Ecto neural progenitor cell (in vitro differentiated cells): ENCODE results near the gene MSANTD4.
"Not testable (repeated sequence)": the region's sequence is repeated elsewhere in the genome, so short reads cannot be mapped to it uniquely, and the experiment has no call there.

Experiments used
- DNase-seq: peaks from one replicate; pipeline ENCODE4 v3.0.0-alpha.2; 2018; ENCODE audit warnings: low spot score

The MSANTD4 gene

GRCh38 chr11:106014035-106014434 is 8.0 kb downstream of the MSANTD4 start:
- DNase-seq: no peak

DNA sequence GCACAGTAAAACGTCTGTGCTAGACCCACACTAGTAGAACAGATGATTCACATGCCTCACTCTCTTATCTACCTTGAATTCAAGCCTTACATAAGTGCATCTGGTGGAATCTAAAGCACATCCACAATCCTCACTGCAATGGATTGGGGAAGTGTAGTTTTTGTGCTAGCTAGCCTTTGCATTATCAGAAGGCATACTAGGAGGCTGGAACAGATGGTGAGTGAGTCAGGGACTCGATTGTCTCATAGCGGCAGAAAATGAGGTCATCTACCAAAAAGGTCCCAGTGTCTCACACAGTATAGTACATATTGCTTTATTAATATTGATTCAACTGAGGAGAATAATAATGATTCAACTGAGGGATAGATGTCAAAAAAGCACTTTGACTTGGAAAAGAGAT is 9.3 kb downstream of the MSANTD4 start:
- DNase-seq: no peak

DNA sequence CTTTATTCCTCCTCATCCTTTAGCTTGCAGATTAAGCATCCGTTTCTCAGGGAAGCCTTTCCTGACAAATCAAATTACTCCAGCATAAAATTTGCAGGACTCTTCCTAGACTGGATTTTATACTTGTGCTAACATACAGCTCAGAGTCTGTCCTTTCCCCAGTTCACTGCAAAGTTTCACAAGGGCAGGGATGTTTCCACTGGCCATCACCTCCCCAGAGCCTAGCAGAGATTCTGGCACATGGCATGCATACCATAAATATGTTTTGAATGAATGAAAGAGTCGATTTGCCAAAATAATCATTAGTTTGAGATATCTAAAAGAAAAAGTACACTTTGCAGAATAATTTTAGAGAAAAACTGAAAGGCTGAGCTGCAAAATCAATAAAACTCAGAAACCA is 10.6 kb downstream of the MSANTD4 start:
- DNase-seq: no peak

DNA sequence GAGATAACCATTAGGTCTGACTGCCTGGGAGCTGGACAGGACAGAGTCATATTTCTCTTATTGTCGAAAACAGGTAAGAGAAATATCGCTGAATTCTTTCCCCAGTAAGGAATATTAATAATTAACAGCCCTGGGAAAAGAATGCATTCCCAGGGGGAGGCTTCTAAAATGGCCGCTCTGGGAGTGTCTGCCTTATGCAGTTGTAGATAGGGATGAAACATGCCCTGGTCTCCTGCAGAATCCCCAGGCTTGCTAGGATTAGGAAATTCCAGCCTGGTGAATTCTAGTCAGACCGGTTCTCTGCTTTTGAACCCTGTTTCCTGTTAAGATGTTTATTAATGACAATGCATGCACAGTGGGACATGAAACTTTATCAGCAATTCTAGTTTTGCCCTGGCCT is 18.9 kb downstream of the MSANTD4 start:
- not testable (repeated sequence) for DNase-seq

DNA sequence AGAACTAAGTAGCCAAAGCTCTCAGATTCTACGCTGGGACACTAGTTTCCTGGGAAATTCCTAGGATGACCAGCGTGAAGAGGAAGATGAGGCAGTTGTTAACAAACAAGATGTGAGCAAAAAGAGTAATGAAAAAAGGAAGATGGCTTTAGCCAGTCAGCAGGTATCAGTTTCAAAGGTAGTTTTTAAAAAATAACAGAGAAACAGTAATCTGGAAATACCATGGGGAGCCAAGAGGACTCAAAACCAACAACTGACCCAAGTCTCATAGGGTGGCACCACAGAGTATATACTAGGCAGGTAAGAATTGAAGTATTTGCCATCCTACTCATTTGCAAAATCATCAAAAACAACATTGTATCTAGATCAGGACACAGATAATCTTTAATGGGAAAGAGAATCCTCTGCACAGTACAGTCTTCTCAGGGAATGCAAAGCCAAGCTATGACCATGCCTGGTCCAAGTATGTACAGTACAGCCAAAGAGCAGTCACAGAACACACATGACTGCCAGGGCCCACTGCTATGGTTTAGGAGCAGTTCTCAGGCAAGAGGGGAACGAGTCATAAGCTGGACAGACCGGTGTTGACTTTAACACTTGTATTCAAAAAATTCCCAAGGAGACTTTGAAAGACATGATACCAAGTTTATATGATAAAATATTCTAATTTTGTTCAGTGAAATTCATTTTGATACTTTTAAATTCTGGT is 20.6 kb downstream of the MSANTD4 start:
- DNase-seq: no peak

GRCh38 chr11:105991888-105992287 is 30.2 kb downstream of the MSANTD4 start:
- no peak for DNase-seq

DNA sequence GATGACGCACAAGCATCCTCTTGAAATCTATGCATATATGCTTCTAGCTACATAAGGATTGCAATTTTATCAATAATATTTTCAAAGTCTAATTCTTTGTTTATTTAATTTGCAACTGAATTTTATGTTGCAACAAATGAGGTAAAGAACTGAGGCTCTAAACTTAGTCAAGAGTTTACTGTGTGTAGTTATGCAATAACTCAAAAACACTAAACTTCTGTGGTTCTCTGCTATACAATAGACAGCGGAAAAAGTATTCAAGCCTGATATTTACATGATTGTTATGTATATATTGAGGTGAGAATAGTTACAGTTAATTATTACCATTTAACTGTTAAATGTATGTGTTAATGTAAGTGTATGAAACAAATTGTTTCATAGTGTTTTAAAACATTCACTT is 32.9 kb downstream of the MSANTD4 start:
- DNase-seq: no peak

GRCh38 chr11:105988197-105988596 is 33.8 kb downstream of the MSANTD4 start:
- no peak for DNase-seq

DNA sequence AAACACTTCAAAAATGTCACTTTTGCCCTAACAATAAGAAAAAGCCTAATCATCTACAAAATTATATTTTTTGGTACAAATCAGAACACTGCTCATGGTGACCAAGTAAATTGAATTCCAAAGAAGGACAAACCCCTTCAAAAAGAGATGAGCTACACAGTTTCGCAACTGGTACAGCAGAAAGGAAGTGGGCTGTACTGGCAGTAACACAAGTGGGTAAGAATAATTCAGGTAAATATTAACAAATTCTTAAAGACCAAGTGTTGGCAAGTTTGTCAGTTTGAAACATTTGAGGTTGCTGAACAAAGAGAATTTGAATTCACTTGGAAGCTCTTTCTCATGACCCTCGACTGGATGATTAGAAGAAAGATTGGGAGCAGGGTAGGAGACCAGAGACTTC is 35.5 kb downstream of the MSANTD4 start:
- DNase-seq: no peak

GRCh38 chr11:105979997-105980703 is 41.9 kb downstream of the MSANTD4 start:
- no peak for DNase-seq

GRCh38 chr11:105975128-105975527 is 46.9 kb downstream of the MSANTD4 start:
- DNase-seq: no peak

- DNase-seq: no peak
Observed at GRCh38 chr11:105969756-105970155, 52.3 kb downstream of the MSANTD4 start.

DNA sequence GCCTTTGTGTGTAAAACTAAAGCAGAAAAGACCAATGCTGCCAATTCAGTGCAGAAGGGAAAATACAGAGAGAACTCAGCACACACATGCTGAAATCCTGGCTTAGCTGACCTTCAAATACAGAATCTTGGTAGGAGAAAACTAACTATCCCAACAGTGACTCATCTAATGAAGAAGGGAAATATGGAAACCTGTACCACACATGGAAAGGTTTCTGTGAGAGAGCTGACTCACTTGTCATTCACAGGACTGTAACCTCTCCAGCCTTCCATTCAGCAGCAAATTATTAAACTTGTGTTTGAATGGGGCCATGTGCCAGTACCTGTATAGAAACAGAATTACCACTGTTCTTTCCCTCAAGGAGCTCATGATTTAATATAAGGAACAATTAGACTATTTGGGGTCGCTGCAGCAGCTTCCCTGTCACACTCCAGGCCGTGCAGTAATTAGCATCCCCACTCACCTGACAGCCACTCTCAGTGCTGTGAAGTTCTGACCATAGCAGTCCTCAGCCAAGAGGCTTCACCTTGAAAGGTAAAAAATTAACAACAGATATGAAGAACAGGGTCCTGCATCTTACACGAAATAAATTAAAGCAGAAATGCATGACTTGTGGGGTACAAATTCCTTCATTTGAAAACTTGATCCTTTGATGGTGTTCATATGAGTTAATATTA is 53.9 kb downstream of the MSANTD4 start:
- DNase-seq: no peak

GRCh38 chr11:105960252-105961245 is 61.5 kb downstream of the MSANTD4 start:
- DNase-seq: peak; percentile 56
